Ishikawa (cell line): ENCODE data around the gene SCYL1.
A peak's percentile ranks its signal among the peaks of the same experiment; 100 is the strongest.

Experiments used
- CEBPB ChIP-seq: IDR thresholded peaks from 2 replicates; pipeline ENCODE4 v1.6.1; 2012
- CREB1 ChIP-seq: IDR thresholded peaks from 2 replicates; pipeline ENCODE4 v1.6.1; 2012; ENCODE audit warnings: low read depth
- EGR1 ChIP-seq: IDR thresholded peaks from 2 replicates; pipeline ENCODE4 v1.6.1; 2012
- EP300 ChIP-seq: IDR thresholded peaks from 2 replicates; pipeline ENCODE4 v1.6.1; 2012; ENCODE audit warnings: borderline replicate concordance
- FOXM1 ChIP-seq: IDR thresholded peaks from 2 replicates; pipeline ENCODE4 v1.6.1; 2012; ENCODE audit warnings: low read depth, borderline replicate concordance
- NFIC ChIP-seq: IDR thresholded peaks from 2 replicates; pipeline ENCODE4 v1.6.1; 2012
- RAD21 ChIP-seq: IDR thresholded peaks from 2 replicates; pipeline ENCODE4 v1.6.1; 2012; ENCODE audit warnings: low read depth
- TAF1 ChIP-seq: IDR thresholded peaks from 2 replicates; pipeline ENCODE4 v1.6.1; 2012; ENCODE audit warnings: low read depth, mild to moderate bottlenecking
- TCF12 ChIP-seq: IDR thresholded peaks from 2 replicates; pipeline ENCODE4 v1.6.1; 2012; ENCODE audit warnings: low read depth
- TEAD4 ChIP-seq: IDR thresholded peaks from 2 replicates; pipeline ENCODE4 v1.6.1; 2012
- YY1 ChIP-seq: IDR thresholded peaks from 2 replicates; pipeline ENCODE4 v1.6.1; 2012; ENCODE audit warnings: low read depth
- ZBTB7A ChIP-seq: IDR thresholded peaks from 2 replicates; pipeline ENCODE4 v1.6.1; 2012; ENCODE audit warnings: low read depth
- TF ChIP-seq, protein P1 (sequence below): IDR thresholded peaks from 2 replicates; pipeline ENCODE4 v1.6.1; 2012; ENCODE audit warnings: low read depth, mild to moderate bottlenecking
- TF ChIP-seq, protein P2 (sequence below): IDR thresholded peaks from 2 replicates; pipeline ENCODE4 v1.6.1; 2012
- TF ChIP-seq, protein P3 (sequence below): IDR thresholded peaks from 2 replicates; pipeline ENCODE4 v1.6.1; 2012

The SCYL1 gene

DNA sequence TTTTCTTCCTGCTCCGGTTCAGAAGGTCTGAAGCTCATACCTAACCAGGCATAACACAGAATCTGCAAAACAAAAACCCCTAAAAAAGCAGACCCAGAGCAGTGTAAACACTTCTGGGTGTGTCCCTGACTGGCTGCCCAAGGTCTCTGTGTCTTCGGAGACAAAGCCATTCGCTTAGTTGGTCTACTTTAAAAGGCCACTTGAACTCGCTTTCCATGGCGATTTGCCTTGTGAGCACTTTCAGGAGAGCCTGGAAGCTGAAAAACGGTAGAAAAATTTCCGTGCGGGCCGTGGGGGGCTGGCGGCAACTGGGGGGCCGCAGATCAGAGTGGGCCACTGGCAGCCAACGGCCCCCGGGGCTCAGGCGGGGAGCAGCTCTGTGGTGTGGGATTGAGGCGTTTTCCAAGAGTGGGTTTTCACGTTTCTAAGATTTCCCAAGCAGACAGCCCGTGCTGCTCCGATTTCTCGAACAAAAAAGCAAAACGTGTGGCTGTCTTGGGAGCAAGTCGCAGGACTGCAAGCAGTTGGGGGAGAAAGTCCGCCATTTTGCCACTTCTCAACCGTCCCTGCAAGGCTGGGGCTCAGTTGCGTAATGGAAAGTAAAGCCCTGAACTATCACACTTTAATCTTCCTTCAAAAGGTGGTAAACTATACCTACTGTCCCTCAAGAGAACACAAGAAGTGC is 26.7 kb upstream of the SCYL1 start:
- TF ChIP-seq, protein P1, sequence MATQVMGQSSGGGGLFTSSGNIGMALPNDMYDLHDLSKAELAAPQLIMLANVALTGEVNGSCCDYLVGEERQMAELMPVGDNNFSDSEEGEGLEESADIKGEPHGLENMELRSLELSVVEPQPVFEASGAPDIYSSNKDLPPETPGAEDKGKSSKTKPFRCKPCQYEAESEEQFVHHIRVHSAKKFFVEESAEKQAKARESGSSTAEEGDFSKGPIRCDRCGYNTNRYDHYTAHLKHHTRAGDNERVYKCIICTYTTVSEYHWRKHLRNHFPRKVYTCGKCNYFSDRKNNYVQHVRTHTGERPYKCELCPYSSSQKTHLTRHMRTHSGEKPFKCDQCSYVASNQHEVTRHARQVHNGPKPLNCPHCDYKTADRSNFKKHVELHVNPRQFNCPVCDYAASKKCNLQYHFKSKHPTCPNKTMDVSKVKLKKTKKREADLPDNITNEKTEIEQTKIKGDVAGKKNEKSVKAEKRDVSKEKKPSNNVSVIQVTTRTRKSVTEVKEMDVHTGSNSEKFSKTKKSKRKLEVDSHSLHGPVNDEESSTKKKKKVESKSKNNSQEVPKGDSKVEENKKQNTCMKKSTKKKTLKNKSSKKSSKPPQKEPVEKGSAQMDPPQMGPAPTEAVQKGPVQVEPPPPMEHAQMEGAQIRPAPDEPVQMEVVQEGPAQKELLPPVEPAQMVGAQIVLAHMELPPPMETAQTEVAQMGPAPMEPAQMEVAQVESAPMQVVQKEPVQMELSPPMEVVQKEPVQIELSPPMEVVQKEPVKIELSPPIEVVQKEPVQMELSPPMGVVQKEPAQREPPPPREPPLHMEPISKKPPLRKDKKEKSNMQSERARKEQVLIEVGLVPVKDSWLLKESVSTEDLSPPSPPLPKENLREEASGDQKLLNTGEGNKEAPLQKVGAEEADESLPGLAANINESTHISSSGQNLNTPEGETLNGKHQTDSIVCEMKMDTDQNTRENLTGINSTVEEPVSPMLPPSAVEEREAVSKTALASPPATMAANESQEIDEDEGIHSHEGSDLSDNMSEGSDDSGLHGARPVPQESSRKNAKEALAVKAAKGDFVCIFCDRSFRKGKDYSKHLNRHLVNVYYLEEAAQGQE: no peak
- peak; percentile 80 for TF ChIP-seq CEBPB
- peak; percentile 72; the same call in 1 of the 2 replicates for TF ChIP-seq YY1
- TF ChIP-seq NFIC: no peak
- TF ChIP-seq EGR1: no peak
- TF ChIP-seq EP300: no peak
- no peak for TF ChIP-seq ZBTB7A
- TF ChIP-seq TAF1: no peak
- TF ChIP-seq CREB1: no peak
- no peak for TF ChIP-seq TEAD4
- TF ChIP-seq FOXM1: no peak
- TF ChIP-seq, protein P2, sequence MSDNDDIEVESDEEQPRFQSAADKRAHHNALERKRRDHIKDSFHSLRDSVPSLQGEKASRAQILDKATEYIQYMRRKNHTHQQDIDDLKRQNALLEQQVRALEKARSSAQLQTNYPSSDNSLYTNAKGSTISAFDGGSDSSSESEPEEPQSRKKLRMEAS: no peak
- TF ChIP-seq, protein P3, sequence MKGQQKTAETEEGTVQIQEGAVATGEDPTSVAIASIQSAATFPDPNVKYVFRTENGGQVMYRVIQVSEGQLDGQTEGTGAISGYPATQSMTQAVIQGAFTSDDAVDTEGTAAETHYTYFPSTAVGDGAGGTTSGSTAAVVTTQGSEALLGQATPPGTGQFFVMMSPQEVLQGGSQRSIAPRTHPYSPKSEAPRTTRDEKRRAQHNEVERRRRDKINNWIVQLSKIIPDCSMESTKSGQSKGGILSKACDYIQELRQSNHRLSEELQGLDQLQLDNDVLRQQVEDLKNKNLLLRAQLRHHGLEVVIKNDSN: no peak

DNA sequence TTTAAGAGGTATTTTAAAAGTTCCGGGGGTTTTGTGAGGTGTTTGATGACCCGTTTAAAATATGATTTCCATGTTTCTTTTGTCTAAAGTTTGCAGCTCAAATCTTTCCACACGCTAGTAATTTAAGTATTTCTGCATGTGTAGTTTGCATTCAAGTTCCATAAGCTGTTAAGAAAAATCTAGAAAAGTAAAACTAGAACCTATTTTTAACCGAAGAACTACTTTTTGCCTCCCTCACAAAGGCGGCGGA is 26.2 kb upstream of the SCYL1 start:
- TF ChIP-seq CREB1 (no peak), NFIC (no peak), ZBTB7A (no peak), EP300 (no peak)
- TF ChIP-seq, protein P1: no peak

DNA sequence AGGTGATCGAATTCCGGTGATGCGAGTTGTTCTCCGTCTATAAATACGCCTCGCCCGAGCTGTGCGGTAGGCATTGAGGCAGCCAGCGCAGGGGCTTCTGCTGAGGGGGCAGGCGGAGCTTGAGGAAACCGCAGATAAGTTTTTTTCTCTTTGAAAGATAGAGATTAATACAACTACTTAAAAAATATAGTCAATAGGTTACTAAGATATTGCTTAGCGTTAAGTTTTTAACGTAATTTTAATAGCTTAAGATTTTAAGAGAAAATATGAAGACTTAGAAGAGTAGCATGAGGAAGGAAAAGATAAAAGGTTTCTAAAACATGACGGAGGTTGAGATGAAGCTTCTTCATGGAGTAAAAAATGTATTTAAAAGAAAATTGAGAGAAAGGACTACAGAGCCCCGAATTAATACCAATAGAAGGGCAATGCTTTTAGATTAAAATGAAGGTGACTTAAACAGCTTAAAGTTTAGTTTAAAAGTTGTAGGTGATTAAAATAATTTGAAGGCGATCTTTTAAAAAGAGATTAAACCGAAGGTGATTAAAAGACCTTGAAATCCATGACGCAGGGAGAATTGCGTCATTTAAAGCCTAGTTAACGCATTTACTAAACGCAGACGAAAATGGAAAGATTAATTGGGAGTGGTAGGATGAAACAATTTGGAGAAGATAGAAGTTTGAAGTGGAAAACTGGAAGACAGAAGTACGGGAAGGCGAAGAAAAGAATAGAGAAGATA is 25.7 kb upstream of the SCYL1 start, which contains the start of gene MALAT1:
TSS of gene MALAT1 (plus strand) at position 69 of the 736 bp plus-strand sequence.
- peak; percentile 84 for TF ChIP-seq NFIC
- peak; percentile 97 for TF ChIP-seq TEAD4
- peak; percentile 62 for TF ChIP-seq EGR1
- TF ChIP-seq EP300: peak; percentile 76
- peak; percentile 24; the same call in 1 of the 2 replicates for TF ChIP-seq RAD21
- TF ChIP-seq TCF12: peak; percentile 76
- TF ChIP-seq ZBTB7A: no peak
- TF ChIP-seq CREB1: peak; percentile 42; the same call in 1 of the 2 replicates
- peak; percentile 95 for TF ChIP-seq TAF1
- peak; percentile 65; the same call in 1 of the 2 replicates for TF ChIP-seq FOXM1
- TF ChIP-seq, protein P1: no peak
- TF ChIP-seq YY1: peak; percentile 66
- TF ChIP-seq CEBPB: peak; percentile 49
- TF ChIP-seq, protein P2: peak; percentile 74; the same call in 1 of the 2 replicates
- TF ChIP-seq, protein P3: 0 out of 2 replicates have a peak, but pooled peaks have one; percentile 24

DNA sequence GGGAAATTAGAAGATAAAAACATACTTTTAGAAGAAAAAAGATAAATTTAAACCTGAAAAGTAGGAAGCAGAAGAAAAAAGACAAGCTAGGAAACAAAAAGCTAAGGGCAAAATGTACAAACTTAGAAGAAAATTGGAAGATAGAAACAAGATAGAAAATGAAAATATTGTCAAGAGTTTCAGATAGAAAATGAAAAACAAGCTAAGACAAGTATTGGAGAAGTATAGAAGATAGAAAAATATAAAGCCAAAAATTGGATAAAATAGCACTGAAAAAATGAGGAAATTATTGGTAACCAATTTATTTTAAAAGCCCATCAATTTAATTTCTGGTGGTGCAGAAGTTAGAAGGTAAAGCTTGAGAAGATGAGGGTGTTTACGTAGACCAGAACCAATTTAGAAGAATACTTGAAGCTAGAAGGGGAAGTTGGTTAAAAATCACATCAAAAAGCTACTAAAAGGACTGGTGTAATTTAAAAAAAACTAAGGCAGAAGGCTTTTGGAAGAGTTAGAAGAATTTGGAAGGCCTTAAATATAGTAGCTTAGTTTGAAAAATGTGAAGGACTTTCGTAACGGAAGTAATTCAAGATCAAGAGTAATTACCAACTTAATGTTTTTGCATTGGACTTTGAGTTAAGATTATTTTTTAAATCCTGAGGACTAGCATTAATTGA is 25.0 kb upstream of the SCYL1 start:
- TF ChIP-seq, protein P1: no peak
- no peak for TF ChIP-seq TCF12
- TF ChIP-seq ZBTB7A: no peak
- no peak for TF ChIP-seq CREB1
